GM19239 (cell line): ENCODE results near the gene FAM168A.
"Not testable (repeated sequence)": the region's sequence is repeated elsewhere in the genome, so short reads cannot be mapped to it uniquely, and the experiment has no call there.

Experiments used
- DNase-seq: peaks from one replicate; pipeline ENCODE4 v3.0.0; 2011; ENCODE audit warnings: low spot score; ENCODE audit not compliant: insufficient read length
- FAIRE-seq: peaks from 2 replicates; lab custom pipeline; 2011; peaks lifted over from hg19 to GRCh38; lab: Jason Lieb, UNC

The FAM168A gene

DNA sequence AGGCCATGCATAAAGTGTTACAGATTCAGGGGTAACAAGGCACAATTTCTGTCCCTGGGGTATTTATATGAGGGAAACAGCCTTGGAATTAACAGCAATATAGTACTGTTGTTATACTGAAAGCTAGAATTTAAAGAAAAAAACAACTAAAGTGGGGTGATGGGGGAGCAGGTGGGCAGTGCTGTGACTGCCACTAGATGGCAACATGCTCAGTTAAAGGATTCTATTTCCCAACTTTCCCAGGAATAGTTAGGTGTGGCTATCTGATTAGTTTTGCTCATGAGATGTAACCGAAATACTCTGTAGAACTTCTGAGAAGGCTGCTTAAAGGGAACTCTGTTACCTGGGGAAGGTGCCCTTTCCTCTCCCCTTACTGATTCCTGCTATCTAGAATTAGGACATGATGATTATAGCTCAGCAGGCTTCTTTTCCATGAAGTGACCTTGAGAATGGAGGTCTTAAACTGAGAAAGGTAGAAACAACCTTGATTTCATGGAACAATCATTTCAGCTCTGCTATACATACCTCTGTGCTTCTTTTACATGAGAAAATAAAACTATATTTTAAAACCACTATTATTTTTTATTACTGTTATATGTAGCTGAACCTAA is 119.1 kb downstream of the FAM168A start:
- DNase-seq, result no peak
- peak; percentile 49 for FAIRE-seq

DNA sequence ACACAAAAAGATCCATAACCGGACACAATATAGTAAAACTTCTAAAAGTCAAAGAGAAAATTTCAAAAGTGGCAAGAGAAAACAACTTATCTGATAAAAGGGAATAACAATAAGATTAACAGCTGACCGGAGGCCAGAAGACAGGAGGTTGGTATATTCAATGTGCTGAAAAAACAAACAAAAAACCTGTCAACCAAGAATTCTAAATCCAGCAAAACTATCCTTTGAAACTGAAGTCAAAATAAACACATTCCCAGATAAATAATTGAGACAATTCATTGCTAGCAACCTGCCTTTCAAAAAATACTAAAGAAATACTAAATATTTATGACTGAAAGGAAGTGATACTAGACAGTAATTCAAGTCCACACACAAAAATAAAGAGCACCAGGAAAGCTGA is 120.4 kb downstream of the FAM168A start:
- FAIRE-seq (no peak), DNase-seq (no peak)

DNA sequence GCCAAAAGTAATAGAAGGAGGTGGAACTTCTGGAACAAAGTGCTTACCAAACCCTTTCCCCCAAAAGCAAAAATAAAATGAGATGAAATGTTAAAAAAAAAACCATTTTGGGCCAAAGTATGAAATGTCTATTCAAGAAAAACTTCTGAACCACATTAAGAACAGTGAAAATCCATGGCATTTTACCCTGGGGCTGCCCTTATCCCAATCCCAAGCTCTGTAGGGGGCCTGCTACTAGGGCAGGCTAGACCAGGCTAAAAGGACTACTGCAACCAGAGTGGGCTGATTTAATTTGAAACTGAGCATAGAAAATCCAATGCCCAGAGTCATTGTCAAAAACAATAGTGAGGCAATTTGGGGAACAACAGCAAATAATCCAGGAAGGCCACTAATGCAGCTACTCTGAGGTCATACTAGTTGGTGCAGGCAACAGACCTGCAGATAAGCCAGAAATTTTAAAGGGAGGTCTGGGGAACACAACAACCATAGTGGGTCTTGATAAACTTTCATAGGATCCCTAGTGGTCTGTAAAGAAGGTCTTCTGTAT is 122.3 kb downstream of the FAM168A start:
- no peak for FAIRE-seq
- no peak for DNase-seq

DNA sequence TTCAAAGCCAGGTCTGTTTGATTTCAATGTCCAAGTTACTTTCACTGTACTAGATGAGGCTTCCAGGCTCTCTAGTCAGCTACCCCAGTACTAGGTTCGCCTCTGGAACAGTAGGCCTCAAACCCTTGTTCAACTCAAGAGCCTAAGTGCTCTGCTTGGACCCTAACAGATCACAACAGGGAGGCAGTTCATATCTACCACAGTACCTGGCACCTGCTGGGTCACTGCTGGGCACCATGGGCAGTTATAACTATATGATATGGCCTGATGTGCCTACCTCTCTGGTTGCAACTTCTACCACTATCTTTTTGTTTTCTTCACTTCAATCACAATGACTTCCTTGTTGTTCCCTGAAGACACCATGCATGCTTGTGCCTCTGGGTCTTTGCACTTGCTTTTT is 124.7 kb downstream of the FAM168A start:
- no peak for DNase-seq
- FAIRE-seq, result no peak

DNA sequence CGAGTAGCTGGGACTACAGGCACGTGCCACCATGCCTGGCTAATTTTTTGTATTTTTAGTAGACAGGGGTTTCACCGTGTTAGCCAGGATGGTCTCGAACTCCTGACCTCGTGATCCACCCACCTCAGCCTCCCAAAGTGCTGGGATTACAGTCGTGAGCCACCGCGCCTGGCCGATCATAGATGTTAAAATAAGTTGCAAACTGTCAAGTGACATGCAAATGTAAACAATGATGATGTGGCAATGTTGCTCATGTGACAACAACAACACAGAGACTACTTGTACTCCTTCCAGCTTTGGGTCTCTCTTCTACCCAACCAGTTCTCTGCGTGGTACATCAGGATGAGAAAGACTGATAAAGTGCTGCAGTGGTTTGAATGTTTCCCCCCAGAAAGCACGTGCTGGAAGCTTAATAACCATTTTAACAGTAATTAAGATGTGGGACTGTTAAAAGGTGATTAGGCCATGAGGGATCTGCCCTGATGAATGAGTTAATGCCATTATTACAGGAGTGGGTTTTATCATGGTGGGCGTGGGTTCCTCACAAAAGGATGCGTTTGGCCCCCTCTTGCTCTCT is 127.8 kb downstream of the FAM168A start:
- not testable (repeated sequence) for FAIRE-seq, DNase-seq

GRCh38 chr11:73469401-73469800 is 128.5 kb downstream of the FAM168A start:
- no peak for DNase-seq
- no peak for FAIRE-seq

GRCh38 chr11:73468590-73469161 is 129.2 kb downstream of the FAM168A start:
- no peak for FAIRE-seq

GRCh38 chr11:73467505-73467904 is 130.4 kb downstream of the FAM168A start:
- FAIRE-seq (no peak), DNase-seq (no peak)

More at GRCh38 chr11:73468590-73469161, 129.2 kb downstream of the FAM168A start:
- no peak for DNase-seq

- DNase-seq (no peak), FAIRE-seq (no peak)
Observed at GRCh38 chr11:73466643-73467042, 131.3 kb downstream of the FAM168A start.

GRCh38 chr11:73465871-73466270 is 132.0 kb downstream of the FAM168A start:
- DNase-seq (no peak), FAIRE-seq (no peak)

DNA sequence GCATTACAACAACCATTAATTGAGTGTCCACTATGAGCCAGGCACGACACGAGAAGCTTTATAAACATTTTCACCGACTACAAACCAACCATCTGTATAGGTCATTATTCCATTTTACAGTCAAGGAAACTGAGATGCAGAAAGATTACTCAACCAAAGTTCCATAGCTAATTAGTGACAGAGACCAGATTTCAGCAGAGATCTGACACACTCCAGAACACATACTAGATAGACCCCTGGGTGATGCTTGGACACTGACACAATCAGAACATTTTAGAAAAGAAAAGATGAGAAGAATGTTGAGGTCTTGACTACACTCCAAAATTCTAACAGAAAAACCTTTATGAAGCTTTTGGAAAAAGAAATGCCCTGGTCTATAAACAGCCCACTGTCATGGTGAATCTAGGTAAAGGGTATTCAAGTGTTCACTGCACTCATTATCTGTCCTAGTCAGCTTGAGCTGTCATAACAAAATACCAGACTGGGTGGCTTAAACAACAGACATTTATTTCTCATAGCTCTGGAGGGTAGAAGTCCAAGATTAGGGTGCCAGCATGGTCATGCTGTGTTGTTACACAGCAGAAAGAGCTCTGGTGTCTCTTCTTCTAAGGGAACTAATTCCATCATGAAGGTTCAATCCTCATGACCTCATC is 132.8 kb downstream of the FAM168A start:
- no peak for DNase-seq
- no peak for FAIRE-seq

- no peak for FAIRE-seq
- no peak for DNase-seq
Observed at GRCh38 chr11:73464347-73464746, 133.6 kb downstream of the FAM168A start.

GRCh38 chr11:73463359-73463758 is 134.6 kb downstream of the FAM168A start:
- DNase-seq (no peak), FAIRE-seq (no peak)

- no peak for FAIRE-seq
- no peak for DNase-seq
Observed at GRCh38 chr11:73461964-73462363, 135.9 kb downstream of the FAM168A start.

DNA sequence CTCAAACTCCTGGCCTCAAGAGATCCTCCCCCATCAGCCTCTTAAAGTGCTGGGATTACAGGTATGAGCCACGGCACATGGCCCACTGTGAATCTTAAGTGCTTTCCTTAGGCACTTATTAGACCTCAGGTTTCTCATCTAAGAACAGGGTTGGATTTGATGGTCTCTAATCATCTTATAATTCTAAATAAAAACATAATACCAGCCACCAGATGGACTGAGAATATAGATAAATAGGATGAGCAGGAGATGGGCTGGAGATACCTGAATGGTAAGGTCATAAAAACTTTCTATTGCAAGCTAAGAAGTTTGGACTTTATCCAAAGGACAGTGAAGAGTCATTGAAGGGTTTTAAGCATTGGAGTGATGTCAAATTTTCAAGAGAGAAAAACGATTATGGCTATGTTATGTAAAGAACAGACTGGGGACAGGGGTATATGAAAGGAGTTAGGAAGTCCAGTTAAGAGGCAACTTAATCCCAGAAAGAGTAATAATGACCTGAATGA is 136.5 kb downstream of the FAM168A start:
- no peak for DNase-seq
- peak; percentile 35 for FAIRE-seq

DNA sequence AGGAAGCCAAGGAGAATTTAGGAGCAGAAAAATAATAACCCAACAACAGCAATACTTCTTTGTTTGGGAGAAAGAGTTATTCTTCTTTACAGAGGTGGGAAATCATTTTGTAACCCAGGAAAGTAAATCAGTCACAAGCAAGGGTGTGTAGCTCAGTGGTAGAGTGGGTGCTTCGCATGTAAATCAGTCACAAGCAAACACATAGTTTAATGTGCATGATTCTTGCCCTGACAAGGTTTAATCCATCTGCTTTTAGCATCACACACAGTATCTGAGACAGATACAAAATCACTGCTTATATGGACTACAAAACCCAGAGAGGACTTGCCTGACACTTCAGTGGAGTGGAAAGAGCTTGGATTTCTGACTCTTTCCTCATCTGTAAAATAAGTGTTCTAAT is 139.7 kb downstream of the FAM168A start:
- FAIRE-seq (no peak), DNase-seq (no peak)

- FAIRE-seq (no peak), DNase-seq (no peak)
Observed at GRCh38 chr11:73454987-73455386, 142.9 kb downstream of the FAM168A start.

DNA sequence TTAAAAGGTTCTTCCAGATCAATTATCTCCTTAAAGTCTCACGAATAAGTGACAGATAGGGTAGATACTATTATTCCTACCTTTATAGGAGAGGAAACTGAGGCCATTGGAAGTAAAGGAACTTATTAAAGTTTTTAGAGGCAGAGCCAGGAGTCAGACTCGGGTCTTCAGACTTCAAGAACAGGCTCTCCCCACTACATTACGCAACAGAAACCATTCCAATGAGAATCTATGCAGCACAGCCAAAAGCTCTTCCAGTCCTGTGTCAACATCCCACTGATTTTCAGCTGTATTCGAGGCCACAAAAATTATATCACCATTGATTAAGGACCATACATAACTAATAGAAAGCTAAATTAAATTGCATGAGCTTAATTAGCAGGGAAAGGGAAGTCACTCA is 144.3 kb downstream of the FAM168A start:
- FAIRE-seq (no peak), DNase-seq (no peak)

DNA sequence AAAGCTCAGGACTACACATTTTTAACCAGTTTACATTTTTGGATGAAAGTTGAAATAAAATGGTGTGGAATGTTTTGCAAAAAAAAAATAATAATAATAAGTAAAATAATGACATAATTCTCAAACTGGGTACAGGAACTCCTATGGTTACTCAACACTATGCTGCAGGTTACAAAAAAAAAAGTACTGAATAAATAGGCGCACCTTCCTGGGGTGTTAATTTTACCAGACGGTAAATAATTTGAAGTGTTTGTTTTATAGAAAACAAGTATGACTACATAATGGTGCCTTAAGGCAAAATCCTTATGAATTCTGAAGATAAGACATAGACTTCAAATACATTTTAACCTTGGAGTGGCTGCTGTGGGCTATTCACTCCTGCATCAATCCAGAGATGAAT is 145.2 kb downstream of the FAM168A start:
- FAIRE-seq (no peak), DNase-seq (no peak)

DNA sequence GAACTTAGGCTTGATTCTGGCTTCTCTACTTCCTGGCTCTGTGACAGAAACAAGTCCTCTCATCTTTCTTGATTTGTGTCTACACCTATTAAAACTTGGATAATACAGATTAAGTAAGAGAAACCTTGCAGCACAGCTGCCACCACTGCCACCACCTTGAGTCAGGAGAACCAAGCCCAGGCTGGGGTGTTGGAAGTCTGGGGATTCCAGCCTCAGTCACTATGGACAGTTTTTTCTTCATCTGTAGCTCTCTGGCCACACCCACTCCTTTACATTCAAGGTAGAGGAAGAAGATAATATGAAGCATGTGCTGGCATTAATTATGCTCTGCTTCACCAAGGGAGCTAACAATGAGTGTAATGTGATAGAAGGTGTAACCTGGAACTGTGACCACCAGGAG is 146.0 kb downstream of the FAM168A start:
- FAIRE-seq, result no peak

DNA sequence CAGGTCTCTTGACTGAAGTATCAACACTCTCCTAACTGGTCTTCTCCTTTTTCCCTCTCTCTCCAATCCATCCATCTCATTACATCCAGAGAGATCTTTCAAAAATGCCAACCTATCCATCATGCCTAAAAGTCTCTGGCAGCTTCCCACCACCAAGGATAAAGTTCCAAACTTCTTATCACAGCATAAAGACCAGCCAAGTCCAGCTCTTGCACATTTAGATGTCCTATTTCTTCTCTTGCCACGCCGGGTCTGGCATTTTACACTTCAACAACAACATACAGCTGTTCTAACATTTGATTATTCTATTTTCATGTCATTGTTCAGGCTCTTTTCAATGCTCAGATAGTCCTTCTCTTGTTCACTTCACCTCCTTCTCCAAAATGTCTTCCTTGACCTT is 151.1 kb downstream of the FAM168A start:
- DNase-seq (no peak), FAIRE-seq (no peak)

More for the DNA sequence above, 146.0 kb downstream of the FAM168A start:
- no peak for DNase-seq
